ENCODE data around the gene UPK3BL1. TPM values are rescaled to one million over a fixed set of nuclear protein-coding genes. Genes with fewer than 3 reads are reported as not detected.
A peak's percentile ranks its signal among the peaks of the same experiment; 100 is the strongest.
"Not testable (repeated sequence)": the region's sequence is repeated elsewhere in the genome, so short reads cannot be mapped to it uniquely, and the experiment has no call there.

The UPK3BL1 gene
- total RNA-seq, 4 donors from 2014 or later = 25.5 to 41.8 (median 40.9) TPM

DNA sequence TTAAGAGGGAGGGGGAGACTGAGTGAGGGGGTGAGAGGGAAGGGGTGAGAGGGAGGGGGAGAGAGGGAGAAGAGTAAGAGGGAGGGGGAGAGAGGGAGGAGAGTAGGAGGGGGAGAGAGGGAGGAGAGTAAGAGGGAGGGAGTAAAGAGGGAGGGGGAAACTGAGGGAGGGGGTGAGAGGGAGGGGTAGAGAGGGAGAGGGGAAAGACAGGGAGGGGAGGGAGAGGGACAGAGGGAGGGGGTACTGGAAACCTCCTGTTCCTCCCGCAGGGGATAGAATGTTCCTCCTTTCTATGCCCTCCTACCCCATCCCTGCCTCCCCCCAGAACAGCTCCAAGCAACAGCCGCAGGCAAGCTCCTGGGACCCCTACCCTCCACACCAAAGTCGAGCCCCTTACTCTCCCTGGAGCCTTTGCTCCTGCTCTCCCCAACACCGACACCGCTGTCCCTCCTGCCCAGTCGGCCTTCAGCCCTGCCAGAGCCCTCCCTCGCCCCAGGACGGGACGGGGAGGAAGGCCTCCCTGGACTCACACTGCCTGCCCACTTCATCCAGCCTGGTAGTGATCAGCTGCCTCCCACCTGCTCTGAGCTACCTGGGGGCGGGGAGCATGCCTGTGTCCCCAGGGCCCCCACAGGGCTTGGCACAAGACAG is 30.8 kb downstream of the UPK3BL1 start:
- H3K4me3 ChIP-seq (ENCODE audit: low read depth, poor library complexity, severe bottlenecking); intact Hi-C loops (cut with DNase I; ENCODE audit: low total_unique reads): not testable (repeated sequence)
- peak in 1 of 2 donors; percentile 28 for DNase-seq (ENCODE audit: low spot score in 2 of 2)
- 26 to 35% methylated on average over 6 to 7 of the region's 10 CpGs for WGBS, 2 donors

DNA sequence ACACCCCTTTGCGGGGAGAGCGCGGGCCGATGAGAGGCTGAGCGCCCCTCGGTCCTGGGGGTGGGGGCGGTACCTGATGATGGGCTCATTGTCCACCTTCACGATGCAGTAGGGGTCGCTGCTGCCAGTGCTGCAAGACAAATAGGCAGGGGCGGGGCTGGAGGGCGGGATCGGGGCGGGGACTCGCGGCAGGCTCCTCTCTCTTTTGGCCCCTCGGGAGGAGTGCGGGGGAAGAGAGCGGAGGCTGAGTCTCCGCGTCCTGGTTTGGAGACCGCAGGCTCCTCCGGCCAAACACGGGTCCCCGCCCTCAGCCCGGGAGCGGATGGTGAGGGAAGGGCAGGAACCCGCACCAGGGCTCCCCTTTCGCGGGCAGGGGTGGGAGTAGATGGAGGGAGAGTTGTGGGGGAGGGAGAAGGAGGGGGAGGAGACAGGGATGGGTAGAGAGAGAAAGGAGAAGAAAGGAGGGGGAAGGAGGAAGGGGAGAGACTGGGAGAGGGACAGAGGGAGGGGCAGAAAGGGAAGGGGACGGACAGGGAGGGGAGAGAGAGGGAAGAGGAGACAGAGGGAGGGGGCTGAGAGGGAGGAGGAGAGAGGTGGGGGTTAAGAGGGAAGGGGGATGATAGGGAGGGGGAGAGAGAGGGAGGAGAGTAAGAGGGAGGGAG is 31.4 kb downstream of the UPK3BL1 start:
- WGBS, 2 donors = no CpG with 5 or more reads among the region's 30 CpGs
- H3K4me3 ChIP-seq (ENCODE audit: low read depth, poor library complexity, severe bottlenecking); DNase-seq (ENCODE audit: low spot score in 2 of 2); intact Hi-C loops (cut with DNase I; ENCODE audit: low total_unique reads): not testable (repeated sequence)

DNA sequence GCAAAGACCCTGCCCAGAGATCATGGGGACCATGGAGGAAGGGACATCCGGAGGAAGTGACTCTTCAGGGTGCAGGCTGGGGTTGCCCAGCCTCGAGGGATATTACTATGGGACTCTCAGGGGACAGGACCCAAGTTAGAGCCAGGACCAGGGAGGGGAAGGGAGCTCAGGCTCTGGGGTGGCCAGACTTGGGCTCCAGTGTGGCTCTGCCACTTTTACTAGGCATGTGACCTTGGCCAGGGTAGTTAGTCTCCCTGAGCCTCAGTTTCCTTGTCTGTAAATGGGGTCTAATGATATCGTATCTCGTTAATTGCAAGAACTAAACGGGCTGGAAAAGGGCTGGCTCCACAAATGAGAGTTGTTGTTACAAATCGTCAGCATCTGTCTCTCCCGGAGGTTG is 32.1 kb downstream of the UPK3BL1 start:
- DNase-seq (ENCODE audit: low spot score in 2 of 2) = peak in 1 of 2 donors; percentile 70
- 88% methylated on average over 2 of the region's 7 CpGs; no CpG with 5 or more reads in 1 of the 2 donors for WGBS, 2 donors
- H3K4me3 ChIP-seq (ENCODE audit: low read depth, poor library complexity, severe bottlenecking); intact Hi-C loops (cut with DNase I; ENCODE audit: low total_unique reads): not testable (repeated sequence)

- DNase-seq (ENCODE audit: low spot score in 2 of 2) = peak in 1 of 2 donors; percentile 31
- no CpG with 5 or more reads among the region's 10 CpGs for WGBS, 2 donors
- H3K4me3 ChIP-seq (ENCODE audit: low read depth, poor library complexity, severe bottlenecking); intact Hi-C loops (cut with DNase I; ENCODE audit: low total_unique reads): not testable (repeated sequence)
These were observed 32.9 kb downstream of the UPK3BL1 start for GRCh38 chr7:102609734-102610133.

DNA sequence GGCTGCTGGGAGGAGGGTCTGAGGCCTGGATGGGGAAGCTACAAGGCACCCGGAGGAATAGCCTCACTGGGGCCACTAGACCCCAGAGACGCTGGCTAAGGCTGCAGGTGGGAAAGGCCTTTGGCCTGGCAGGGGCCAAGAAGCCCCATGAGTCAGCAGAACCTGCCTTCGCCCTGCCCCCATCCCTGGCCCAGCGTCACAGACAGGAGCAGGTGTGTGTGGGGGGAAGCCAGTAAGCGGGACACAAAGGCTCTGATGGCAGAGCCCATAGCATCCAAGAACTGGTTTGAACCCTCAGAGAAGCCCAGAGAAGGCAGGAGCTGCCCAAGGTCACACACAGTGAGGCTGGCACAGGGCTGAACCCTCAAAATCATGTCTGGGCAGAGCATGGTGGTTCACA is 35.7 kb downstream of the UPK3BL1 start:
- WGBS, 2 donors = no CpG with 5 or more reads among the region's 5 CpGs
- intact Hi-C loops (cut with DNase I; ENCODE audit: low total_unique reads); H3K4me3 ChIP-seq (ENCODE audit: low read depth, poor library complexity, severe bottlenecking); DNase-seq (ENCODE audit: low spot score in 2 of 2): not testable (repeated sequence)

DNA sequence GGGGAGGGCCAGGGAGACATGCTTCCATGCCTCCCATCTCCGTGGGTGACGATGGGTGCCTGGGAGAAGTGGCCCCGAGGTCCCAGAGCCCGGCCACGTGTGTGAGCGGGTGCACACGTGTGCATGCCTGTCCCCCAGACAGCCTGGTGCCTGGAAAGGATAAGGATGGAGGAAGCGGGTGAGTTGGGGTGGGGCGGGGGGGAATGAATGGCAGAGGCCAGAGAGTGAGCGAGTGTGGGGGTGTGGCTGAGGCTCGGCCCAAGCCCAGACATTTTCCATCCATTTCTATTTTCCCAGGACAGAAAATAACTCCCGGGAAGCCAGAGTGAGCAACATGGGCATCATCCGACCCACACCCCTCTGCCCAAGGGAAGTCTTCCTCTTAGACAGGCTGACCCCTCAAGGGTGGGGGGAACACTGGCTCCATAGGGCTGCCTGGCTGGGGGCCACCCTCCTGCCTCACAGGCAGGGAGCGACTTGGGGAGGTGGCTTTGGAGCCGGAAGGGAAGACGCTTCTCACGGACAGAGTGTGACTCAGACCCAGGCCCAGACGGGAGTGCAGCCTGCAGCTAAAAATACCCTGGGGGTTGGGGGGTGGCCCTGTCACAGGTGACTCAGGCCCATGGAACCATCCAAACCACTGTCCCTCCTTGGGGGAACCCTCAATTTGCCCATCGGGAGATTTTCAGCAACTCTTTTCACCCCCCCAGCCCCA is 38.0 kb downstream of the UPK3BL1 start:
- H3K4me3 ChIP-seq (ENCODE audit: low read depth, poor library complexity, severe bottlenecking); intact Hi-C loops (cut with DNase I; ENCODE audit: low total_unique reads); DNase-seq (ENCODE audit: low spot score in 2 of 2): not testable (repeated sequence)
- no CpG with 5 or more reads among the region's 19 CpGs for WGBS, 2 donors

DNA sequence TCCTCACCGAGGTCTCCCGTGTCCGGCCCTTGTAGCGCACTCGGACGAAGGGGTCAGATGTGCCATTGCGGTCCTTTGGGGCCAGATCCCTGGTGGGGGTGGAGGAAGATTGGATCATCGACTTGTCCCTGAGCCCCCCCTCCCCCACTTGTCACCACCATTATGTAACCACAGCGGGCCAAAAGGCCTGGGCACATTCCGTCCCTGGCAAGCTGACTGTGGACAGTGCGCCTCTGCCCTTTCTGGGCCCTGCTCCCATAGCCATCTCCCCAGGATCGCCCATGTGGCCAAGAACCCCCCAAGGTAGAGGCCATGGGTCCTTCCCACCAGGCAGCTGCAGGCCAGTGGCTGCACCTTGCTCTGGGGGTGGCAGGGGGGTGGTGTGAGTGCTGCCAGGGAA is 40.3 kb downstream of the UPK3BL1 start:
- H3K4me3 ChIP-seq (ENCODE audit: low read depth, poor library complexity, severe bottlenecking); DNase-seq (ENCODE audit: low spot score in 2 of 2); intact Hi-C loops (cut with DNase I; ENCODE audit: low total_unique reads): not testable (repeated sequence)
- WGBS, 2 donors = no CpG with 5 or more reads among the region's 12 CpGs

DNA sequence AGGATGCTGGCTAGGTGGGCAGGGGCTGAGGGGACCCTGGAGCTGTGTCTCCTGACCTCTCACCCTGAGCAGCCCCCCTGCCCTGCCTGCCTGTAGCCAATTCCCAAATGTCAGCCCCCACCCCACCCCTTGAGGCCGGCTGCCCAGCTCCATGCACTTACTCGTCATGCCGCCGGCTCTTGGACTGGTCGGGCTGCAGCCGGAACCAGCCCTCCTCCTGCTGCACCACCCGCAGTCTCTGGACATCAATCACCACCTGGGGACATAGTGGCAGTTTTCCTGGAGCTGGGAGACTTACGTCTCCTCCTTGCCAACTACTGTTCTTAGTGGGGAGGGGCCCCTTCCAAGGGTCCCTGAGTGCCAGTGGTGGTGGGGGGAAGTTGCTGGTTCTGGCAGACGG is 42.9 kb downstream of the UPK3BL1 start:
- DNase-seq (ENCODE audit: low spot score in 2 of 2); intact Hi-C loops (cut with DNase I; ENCODE audit: low total_unique reads); H3K4me3 ChIP-seq (ENCODE audit: low read depth, poor library complexity, severe bottlenecking): not testable (repeated sequence)
- no CpG with 5 or more reads among the region's 9 CpGs for WGBS, 2 donors

GRCh38 chr7:102596036-102596435 is 46.6 kb downstream of the UPK3BL1 start:
- 41 to 82% methylated on average over 3 to 8 of the region's 10 CpGs for WGBS, 2 donors
- intact Hi-C loops (cut with DNase I; ENCODE audit: low total_unique reads); H3K4me3 ChIP-seq (ENCODE audit: low read depth, poor library complexity, severe bottlenecking): not testable (repeated sequence)
- peak in 1 of 2 donors; percentile 43 for DNase-seq (ENCODE audit: low spot score in 2 of 2)

GRCh38 chr7:102593637-102594334 is 48.8 kb downstream of the UPK3BL1 start:
- DNase-seq (ENCODE audit: low spot score in 2 of 2); intact Hi-C loops (cut with DNase I; ENCODE audit: low total_unique reads); H3K4me3 ChIP-seq (ENCODE audit: low read depth, poor library complexity, severe bottlenecking): not testable (repeated sequence)
- no CpG with 5 or more reads among the region's 68 CpGs for WGBS, 2 donors

DNA sequence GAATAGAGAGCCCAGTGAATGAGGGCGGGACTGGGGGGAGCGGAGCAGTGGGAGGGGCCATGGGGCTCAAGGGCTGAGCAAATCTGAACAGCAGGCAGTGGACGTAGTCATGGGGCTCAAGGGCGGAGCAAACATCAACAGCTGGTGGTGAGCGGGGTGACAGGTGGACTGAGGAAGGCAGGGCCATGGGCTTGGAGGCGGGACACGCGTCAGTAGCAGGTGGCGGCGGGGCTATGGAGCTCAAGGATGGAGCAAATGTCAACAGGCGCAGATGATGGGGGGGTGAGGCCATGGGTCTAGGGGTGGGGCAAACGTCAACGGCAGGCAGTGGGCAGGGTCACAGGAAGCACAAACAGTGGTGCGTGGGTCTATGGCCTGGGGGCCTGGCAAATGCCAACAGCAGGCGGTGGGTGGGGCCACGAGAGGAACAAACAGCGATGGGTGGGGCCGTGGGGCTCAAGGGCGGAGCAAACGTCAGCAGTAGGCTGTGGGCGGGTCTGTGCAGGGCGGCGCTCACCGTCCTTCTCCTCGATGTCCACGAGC is 50.0 kb downstream of the UPK3BL1 start:
- WGBS, 2 donors = 28 to 34% methylated on average over 11 of the region's 26 CpGs
- DNase-seq (ENCODE audit: low spot score in 2 of 2) = peak; percentile 67 to 87
- intact Hi-C loops (cut with DNase I; ENCODE audit: low total_unique reads); H3K4me3 ChIP-seq (ENCODE audit: low read depth, poor library complexity, severe bottlenecking): not testable (repeated sequence)

GRCh38 chr7:102589857-102590256 is 52.7 kb downstream of the UPK3BL1 start:
- H3K4me3 ChIP-seq (ENCODE audit: low read depth, poor library complexity, severe bottlenecking); intact Hi-C loops (cut with DNase I; ENCODE audit: low total_unique reads); DNase-seq (ENCODE audit: low spot score in 2 of 2): not testable (repeated sequence)
- no CpG with 5 or more reads among the region's 9 CpGs for WGBS, 2 donors

Data from lower leg skin (tissue), 4 donors.